Bladder microvascular endothelial cell (primary cell): Measurements from ENCODE around the gene VCAM1. TPM values are rescaled to one million over a fixed set of nuclear protein-coding genes. Genes with fewer than 3 reads are reported as not detected.

Experiments
- total RNA-seq: library from RNA; depleted of rRNA; stranded (reverse); fragments of >200 nt; gene quantifications from 2 replicates; pipeline ENCODE4 v1.2.3, GENCODE V29; 2014

Gene VCAM1, protein sequence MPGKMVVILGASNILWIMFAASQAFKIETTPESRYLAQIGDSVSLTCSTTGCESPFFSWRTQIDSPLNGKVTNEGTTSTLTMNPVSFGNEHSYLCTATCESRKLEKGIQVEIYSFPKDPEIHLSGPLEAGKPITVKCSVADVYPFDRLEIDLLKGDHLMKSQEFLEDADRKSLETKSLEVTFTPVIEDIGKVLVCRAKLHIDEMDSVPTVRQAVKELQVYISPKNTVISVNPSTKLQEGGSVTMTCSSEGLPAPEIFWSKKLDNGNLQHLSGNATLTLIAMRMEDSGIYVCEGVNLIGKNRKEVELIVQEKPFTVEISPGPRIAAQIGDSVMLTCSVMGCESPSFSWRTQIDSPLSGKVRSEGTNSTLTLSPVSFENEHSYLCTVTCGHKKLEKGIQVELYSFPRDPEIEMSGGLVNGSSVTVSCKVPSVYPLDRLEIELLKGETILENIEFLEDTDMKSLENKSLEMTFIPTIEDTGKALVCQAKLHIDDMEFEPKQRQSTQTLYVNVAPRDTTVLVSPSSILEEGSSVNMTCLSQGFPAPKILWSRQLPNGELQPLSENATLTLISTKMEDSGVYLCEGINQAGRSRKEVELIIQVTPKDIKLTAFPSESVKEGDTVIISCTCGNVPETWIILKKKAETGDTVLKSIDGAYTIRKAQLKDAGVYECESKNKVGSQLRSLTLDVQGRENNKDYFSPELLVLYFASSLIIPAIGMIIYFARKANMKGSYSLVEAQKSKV
- 4.5 and 84.6 TPM in 2 replicates for total RNA-seq

GRCh38 chr1:100719490-100719889 is at the start of gene VCAM1:
TSS of gene VCAM1 (plus strand) at chr1:100719742. CDS start at chr1:100719861, 119 bp downstream.

Other genes with a start within 250 kb of the VCAM1 start
- not detected in 2 replicates for gene GPR88, start 181.6 kb upstream of the VCAM1 start, total RNA-seq
- 8.9 and 15.2 TPM in 2 replicates for gene EXTL2, start 175.1 kb downstream of the VCAM1 start, total RNA-seq
- 14.1 and 39.1 TPM in 2 replicates for gene SLC30A7, start 176.3 kb downstream of the VCAM1 start, total RNA-seq